ENCODE results near the gene INCA1. TPM values are rescaled to one million over a fixed set of nuclear protein-coding genes. Genes with fewer than 3 reads are reported as not detected.

INCA1 gene
- total and polyA plus RNA-seq, 2 of the 13 experiments (the other 11 are each of a cell fraction or from before 2014, with no cell fraction given), result 0.93 to 2.6 TPM

GRCh38 chr17:4998027-4998731 lies 857 bp upstream of the INCA1 start (continued):
- TF ChIP-seq ZNF407 (CRISPR knock-in tag; IDR thresholded peaks at IDR 0.05; ENCODE audit: not compliant biosample characterization) (no peak), ZNF160 (CRISPR knock-in tag; IDR thresholded peaks at IDR 0.05) (0 out of 2 replicates have a peak, but pooled peaks have one; percentile 3), SSRP1 (CRISPR knock-in tag; IDR thresholded peaks at IDR 0.05) (peak; percentile 21; the same call in 1 of the 2 replicates), MIER3 (CRISPR knock-in tag; IDR thresholded peaks at IDR 0.05; ENCODE audit: borderline replicate concordance) (no peak), ZSCAN20 (CRISPR knock-in tag; IDR thresholded peaks at IDR 0.05; ENCODE audit: borderline replicate concordance) (0 out of 2 replicates have a peak, but pooled peaks have one; percentile 15), NFE2L1 (CRISPR knock-in tag; IDR thresholded peaks at IDR 0.05; ENCODE audit: borderline replicate concordance) (peak; percentile 53; the same call in 1 of the 2 replicates), ZNF607 (CRISPR knock-in tag; IDR thresholded peaks at IDR 0.05; ENCODE audit: borderline replicate concordance) (peak; percentile 39; the same call in 1 of the 2 replicates), YY1 (IDR thresholded peaks at IDR 0.05; ENCODE audit: insufficient read depth, insufficient replicate concordance, low read depth, low read length) (peak; percentile 50), RNF219 (CRISPR knock-in tag; IDR thresholded peaks at IDR 0.05) (no peak), MYC (CRISPR knock-in tag; IDR thresholded peaks at IDR 0.05; ENCODE audit: borderline replicate concordance) (peak; percentile 37; the same call in 1 of the 2 replicates)
- TF ChIP-seq, protein P1, sequence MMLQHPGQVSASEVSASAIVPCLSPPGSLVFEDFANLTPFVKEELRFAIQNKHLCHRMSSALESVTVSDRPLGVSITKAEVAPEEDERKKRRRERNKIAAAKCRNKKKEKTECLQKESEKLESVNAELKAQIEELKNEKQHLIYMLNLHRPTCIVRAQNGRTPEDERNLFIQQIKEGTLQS (CRISPR knock-in tag; IDR thresholded peaks at IDR 0.05), result no peak
- TF ChIP-seq, protein P2, sequence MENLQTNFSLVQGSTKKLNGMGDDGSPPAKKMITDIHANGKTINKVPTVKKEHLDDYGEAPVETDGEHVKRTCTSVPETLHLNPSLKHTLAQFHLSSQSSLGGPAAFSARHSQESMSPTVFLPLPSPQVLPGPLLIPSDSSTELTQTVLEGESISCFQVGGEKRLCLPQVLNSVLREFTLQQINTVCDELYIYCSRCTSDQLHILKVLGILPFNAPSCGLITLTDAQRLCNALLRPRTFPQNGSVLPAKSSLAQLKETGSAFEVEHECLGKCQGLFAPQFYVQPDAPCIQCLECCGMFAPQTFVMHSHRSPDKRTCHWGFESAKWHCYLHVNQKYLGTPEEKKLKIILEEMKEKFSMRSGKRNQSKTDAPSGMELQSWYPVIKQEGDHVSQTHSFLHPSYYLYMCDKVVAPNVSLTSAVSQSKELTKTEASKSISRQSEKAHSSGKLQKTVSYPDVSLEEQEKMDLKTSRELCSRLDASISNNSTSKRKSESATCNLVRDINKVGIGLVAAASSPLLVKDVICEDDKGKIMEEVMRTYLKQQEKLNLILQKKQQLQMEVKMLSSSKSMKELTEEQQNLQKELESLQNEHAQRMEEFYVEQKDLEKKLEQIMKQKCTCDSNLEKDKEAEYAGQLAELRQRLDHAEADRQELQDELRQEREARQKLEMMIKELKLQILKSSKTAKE (CRISPR knock-in tag; IDR thresholded peaks at IDR 0.05; ENCODE audit: borderline replicate concordance), result no peak
- TF ChIP-seq, protein P3, sequence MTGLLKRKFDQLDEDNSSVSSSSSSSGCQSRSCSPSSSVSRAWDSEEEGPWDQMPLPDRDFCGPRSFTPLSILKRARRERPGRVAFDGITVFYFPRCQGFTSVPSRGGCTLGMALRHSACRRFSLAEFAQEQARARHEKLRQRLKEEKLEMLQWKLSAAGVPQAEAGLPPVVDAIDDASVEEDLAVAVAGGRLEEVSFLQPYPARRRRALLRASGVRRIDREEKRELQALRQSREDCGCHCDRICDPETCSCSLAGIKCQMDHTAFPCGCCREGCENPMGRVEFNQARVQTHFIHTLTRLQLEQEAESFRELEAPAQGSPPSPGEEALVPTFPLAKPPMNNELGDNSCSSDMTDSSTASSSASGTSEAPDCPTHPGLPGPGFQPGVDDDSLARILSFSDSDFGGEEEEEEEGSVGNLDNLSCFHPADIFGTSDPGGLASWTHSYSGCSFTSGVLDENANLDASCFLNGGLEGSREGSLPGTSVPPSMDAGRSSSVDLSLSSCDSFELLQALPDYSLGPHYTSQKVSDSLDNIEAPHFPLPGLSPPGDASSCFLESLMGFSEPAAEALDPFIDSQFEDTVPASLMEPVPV (CRISPR knock-in tag; IDR thresholded peaks at IDR 0.05), result no peak

Measured in HepG2 (cell line).